Thymus (tissue), 11 donors: Measurements from ENCODE around the gene TUBGCP6. TPM values are rescaled to one million over a fixed set of nuclear protein-coding genes. Genes with fewer than 3 reads are reported as not detected.
A peak's percentile ranks its signal among the peaks of the same experiment; 100 is the strongest.

Source experiments
- DNase-seq, 9 donors: peaks; one replicate each; pipeline ENCODE4 v3.0.0-alpha.2; 2013; ENCODE audit warnings: low spot score in 9 of 9, low read depth in 6 of 9, missing footprints in 1 of 9
- H3K27ac ChIP-seq, 2 donors: one replicate each; pipeline ENCODE4 v1.5.1; 2013; ENCODE audit warnings: control low read depth in 1 of 2, low read depth in 1 of 2, low read length in 1 of 2, mild to moderate bottlenecking in 1 of 2, moderate library complexity in 1 of 2
- H3K27me3 ChIP-seq, 2 donors: one replicate each; pipeline ENCODE4 v1.5.1; 2013; ENCODE audit warnings: low read length in 1 of 2; ENCODE audit not compliant: control insufficient read depth in 2 of 2, insufficient read depth in 1 of 2
- H3K36me3 ChIP-seq, 2 donors: one replicate each; pipeline ENCODE4 v1.5.1; 2013; ENCODE audit warnings: low read length in 1 of 2, mild to moderate bottlenecking in 1 of 2, moderate library complexity in 1 of 2; ENCODE audit not compliant: control insufficient read depth in 2 of 2, insufficient read depth in 2 of 2
- H3K4me1 ChIP-seq, 2 donors: one replicate each; pipeline ENCODE4 v1.5.1; 2013; ENCODE audit warnings: low read length in 2 of 2; ENCODE audit not compliant: control insufficient read depth in 2 of 2, insufficient read depth in 2 of 2
- H3K4me3 ChIP-seq, 2 donors: one replicate each; pipeline ENCODE4 v1.5.1; 2013; ENCODE audit warnings: low read length in 2 of 2, control low read depth in 1 of 2, mild to moderate bottlenecking in 1 of 2
- H3K9me3 ChIP-seq, 2 donors: one replicate each; pipeline ENCODE4 v1.5.1; 2013; ENCODE audit warnings: low read length in 1 of 2, mild to moderate bottlenecking in 1 of 2; ENCODE audit not compliant: control insufficient read depth in 2 of 2, insufficient read depth in 1 of 2
- WGBS: extraction: QIAGEN DNeasy Blood & Tissue Kit; methylation state at CpG from one replicate; pipeline ENCODE4 v1.1.7; 2013; 5-methylcytosine and 5-hydroxymethylcytosine counted together
- polyA plus RNA-seq: library from polyadenylated mRNA; stranded (reverse); fragments of 200-250 nt; gene quantifications from one replicate; pipeline ENCODE4 v1.2.3, GENCODE V29; 2013
- total RNA-seq: library from RNA; stranded (reverse); fragments of 120-200 nt; gene quantifications from one replicate; pipeline ENCODE4 v1.2.4, GENCODE V29; 2013
- donor health status: healthy.

The TUBGCP6 gene
- total and polyA plus RNA-seq, 2 donors = 29.2 to 96.6 TPM

DNA sequence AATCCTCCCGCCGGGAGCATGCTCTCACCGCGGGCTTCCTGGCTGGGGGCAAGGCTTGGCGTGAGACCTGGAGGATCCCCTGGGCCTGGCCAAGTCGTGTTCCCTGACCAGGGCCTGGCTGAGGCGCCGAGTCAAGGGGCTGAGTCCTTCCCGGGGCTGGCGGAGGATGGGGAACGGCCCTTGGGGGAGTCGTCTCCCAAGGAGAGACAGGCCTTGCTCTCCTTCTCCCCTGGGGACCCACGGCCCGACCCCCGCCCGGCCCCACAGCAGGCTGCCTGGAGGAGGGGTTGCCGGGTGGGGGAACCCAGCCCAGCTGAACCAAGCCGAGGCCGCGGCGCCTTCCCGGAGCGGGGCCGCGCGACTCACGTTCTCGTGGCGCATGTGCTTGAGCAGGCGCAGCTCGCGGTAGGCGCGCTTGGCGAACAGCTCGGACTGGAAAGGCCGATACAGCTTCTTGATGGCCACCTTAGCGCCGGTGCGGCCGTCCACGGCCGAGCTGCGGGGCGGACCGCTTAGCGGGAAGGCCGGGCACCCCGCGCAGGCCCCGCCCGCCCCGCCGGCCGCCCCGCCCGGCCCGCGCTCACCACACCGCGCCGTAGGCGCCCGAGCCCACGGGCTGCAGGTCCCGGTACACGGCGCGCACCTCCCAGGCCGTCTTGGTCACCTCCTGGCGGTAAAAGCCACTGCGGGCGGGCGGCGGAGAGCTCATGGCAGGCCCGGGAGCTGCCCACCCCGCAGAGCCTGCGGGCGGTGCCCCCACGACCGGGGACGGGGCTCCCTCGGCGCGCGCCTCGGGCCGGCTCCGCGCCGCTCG is 16.2 kb upstream of the TUBGCP6 start:
- no peak overlapping the region for H3K27ac ChIP-seq
- H3K36me3 ChIP-seq = no peaks in the 10 kb centered on the region
- no peaks in the 10 kb centered on the region for H3K9me3 ChIP-seq
- H3K4me1 ChIP-seq = no peaks in the 10 kb centered on the region
- H3K27me3 ChIP-seq = peaks cover 52 to 77% of the 10 kb centered on the region in 2 donors
- no peak for DNase-seq
- peak overlapping the region in 1 of 2 donors; percentile 37 for H3K4me3 ChIP-seq
- WGBS = 2% methylated on average over 92 of the region's 92 CpGs

DNA sequence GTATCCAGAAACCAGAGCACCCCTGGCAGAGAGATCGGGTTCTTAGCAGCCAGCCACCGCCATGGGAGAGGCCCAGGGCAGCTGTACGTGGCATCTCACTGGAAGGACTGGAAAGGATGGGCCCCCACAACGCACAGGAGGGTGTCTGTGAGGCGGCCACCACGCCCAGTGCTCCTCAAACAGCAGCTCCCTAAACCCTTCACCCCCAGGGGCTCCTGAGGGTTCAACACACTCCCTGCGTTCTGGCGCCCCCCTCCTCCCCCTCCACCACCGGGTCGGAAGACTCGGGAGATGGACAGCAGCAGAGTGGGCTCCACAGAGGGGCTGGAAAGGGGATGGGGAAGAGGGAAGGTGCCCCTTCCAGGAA is 15.6 kb upstream of the TUBGCP6 start:
- Histone ChIP-seq H3K27me3 (peaks cover 52 to 72% of the 10 kb centered on the region in 2 donors), H3K4me1 (no peaks in the 10 kb centered on the region), H3K9me3 (no peaks in the 10 kb centered on the region), H3K4me3 (no peak overlapping the region), H3K36me3 (no peaks in the 10 kb centered on the region), H3K27ac (no peak overlapping the region)
- DNase-seq = no peak
- WGBS = 51% methylated on average over 11 of the region's 11 CpGs

DNA sequence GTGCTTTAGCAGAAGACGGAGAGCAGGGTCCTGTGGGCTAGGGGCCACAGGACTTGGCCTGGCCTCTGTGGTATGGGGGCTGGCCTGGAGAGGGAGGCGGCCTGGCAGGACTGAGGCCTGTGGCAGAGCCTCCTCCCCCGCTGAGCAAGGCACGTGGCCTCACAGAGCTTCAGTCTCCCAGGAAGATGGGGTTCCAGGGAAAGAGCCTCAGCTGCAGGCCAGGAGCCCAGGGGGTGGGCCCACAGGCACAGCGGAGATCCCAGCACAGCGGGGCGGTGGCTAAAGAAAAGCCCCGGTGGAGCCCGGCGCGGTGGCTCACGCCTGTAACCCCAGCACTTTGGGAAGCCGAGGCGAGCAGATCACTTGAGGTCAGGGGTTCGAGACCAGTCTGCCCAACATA is 14.5 kb upstream of the TUBGCP6 start:
- Histone ChIP-seq H3K36me3 (no peaks in the 10 kb centered on the region), H3K27me3 (peaks cover 52 to 61% of the 10 kb centered on the region in 2 donors), H3K4me1 (no peaks in the 10 kb centered on the region), H3K27ac (no peak overlapping the region), H3K9me3 (no peaks in the 10 kb centered on the region), H3K4me3 (no peak overlapping the region)
- 97% methylated on average over 15 of the region's 15 CpGs for WGBS
- no peak for DNase-seq

DNA sequence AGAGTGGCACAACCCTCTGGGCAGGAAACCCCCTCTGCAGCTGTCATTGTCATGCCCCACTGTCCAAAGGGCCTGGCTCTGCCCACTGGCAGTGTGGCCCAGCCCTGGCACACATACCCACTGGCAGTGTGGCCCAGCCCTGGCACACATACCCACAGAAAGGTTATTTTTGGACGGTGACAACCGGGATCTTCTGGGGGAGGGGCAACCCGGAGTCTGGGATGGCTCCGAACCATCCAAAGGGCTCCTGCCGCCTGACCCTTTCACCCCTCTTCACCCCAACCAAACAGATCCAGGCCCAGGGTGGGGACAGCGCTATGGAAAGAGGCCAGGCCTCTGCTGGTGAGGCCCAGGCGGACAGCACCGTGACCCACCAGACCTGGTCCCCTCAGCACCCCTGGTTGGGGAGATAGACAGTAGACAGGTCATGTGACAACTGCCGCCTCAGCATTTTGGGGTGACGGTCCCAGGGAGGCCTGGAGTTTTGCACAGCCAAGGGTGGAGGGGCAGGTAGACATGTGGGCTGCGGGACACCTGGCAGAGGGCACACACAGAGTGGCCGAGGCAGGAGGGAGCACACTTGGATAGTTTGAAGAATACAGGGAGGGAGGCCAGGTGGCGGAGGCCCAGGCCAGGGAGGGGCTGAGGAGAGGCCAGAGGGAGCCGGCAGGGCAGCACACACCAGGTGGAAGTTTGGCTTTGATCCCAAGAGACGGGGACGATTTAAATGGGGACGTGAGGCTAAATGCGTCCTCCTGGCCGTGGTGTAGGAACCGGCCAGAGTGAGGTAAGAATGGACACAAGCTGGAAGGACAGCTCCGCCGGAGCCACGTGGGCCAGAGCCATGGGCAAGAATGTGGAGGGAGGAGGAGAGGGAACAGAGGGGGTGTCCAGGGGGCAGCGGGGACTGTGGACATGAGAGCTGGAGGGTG is 13.8 kb upstream of the TUBGCP6 start:
- Histone ChIP-seq H3K27ac (no peak overlapping the region), H3K9me3 (no peaks in the 10 kb centered on the region), H3K4me1 (no peaks in the 10 kb centered on the region), H3K4me3 (no peak overlapping the region), H3K27me3 (peaks cover 49 to 55% of the 10 kb centered on the region in 2 donors), H3K36me3 (no peaks in the 10 kb centered on the region)
- DNase-seq = no peak
- WGBS = 95% methylated on average over 24 of the region's 24 CpGs

DNA sequence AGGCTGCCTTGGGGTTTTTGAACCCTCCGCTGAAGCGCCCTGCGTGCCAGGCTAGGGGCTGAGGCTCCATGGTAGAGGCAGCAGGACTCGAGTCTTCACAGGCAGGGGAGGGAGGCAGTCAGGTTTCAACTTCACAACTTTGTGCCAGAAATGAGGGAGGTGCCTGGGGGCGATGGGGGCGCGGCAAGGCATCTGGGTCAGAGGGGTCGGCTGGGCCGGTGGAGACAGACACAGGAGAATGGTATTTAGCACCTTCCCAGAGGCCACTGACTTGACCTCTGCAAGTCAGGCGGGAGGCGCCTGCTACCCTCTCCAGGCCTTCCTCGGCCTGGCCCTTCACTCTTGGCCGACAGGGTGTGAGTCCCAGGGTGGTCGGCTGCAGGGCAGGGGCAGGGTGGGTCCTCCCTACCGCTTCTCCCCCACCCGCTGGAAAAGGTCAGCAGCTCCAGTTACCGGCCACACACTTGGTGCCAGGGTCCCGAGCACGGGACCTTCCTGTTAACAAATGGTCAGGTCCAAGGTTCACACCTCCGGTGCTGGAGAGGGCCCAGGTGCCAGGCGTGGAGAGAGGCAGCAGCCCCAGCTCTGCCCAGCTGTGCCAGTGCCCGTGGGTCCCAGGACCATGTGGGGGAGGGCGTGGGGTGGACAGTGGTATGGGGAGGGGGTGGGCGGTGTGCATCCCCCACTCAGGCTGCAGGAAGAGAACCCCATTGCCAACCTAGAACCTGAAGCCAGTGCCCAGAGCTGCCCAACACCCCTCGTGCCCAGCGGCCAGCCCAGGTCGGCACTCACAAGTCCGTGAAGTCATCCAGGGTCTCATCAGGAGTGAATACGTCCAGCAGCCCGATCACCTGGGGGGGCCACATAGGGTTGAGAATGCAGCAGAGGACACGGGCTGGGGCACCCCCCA is 12.9 kb upstream of the TUBGCP6 start:
- H3K27me3 ChIP-seq = peaks cover 40 to 46% of the 10 kb centered on the region in 2 donors

DNA sequence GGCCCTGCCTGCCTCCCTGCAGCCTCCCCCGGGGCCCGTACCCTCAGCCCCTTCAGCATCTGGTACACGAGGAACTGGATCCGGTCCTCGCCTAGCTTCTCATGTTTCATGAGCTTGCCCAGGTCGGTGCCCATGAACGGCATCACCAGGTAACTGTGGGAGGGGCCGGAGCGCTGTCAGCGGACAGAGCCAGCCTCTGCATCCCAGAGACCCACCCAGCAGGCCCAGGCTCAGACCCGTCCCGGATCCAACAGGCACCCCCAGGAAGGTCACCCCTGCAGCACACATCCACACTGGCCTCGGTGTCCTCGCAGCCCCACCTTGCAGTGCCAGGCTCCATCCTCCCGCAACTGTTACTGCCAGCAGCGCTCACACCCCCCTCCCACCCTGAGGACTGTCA is 12.2 kb upstream of the TUBGCP6 start:
- Histone ChIP-seq H3K27ac (no peak overlapping the region), H3K36me3 (no peaks in the 10 kb centered on the region), H3K9me3 (no peaks in the 10 kb centered on the region), H3K4me3 (no peak overlapping the region), H3K4me1 (no peaks in the 10 kb centered on the region), H3K27me3 (peaks cover 33 to 39% of the 10 kb centered on the region in 2 donors)
- WGBS = 96% methylated on average over 16 of the region's 16 CpGs
- DNase-seq = no peak

More for the DNA sequence above, 12.9 kb upstream of the TUBGCP6 start:
- Histone ChIP-seq H3K36me3 (no peaks in the 10 kb centered on the region), H3K4me3 (no peak overlapping the region), H3K27ac (no peak overlapping the region), H3K4me1 (no peaks in the 10 kb centered on the region), H3K9me3 (no peaks in the 10 kb centered on the region)
- WGBS = 90% methylated on average over 31 of the region's 31 CpGs
- no peak for DNase-seq

DNA sequence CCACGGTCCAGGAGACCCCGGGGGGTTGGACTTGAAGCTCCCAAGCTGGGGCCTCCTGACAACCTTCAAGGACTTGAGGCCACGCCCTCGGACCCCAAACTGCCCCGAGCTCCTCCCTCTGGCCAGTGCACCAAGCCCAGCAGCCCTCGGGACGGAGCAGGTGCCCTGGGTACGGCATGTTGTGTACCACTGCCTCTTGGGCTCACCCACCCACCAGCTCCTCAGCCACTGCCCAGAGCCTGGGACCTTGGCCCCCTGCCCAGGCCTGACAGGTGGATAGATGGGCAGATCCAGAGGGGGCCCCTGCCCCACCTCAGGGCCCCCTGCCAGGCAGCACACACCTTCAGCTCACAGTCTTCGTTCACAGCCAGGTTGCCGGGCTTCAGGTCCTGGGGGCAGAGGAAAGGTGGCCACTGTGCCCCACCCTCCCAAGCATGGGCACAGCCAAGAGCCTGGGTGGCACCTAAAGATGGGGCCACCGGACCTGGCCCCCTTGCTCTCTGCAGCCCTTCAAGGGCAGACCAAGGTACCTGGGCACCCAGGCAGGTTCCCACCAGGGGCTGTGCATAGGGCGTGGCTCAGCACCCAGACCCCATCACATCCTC is 11.5 kb upstream of the TUBGCP6 start:
- H3K4me3 ChIP-seq = no peak overlapping the region
- peaks cover 0 to 4% of the 10 kb centered on the region in 2 donors for H3K4me1 ChIP-seq
- H3K36me3 ChIP-seq = no peaks in the 10 kb centered on the region
- H3K9me3 ChIP-seq = no peaks in the 10 kb centered on the region
- DNase-seq = no peak
- WGBS = 94% methylated on average over 12 of the region's 12 CpGs
- H3K27ac ChIP-seq = no peak overlapping the region
- peaks cover 27 to 35% of the 10 kb centered on the region in 2 donors for H3K27me3 ChIP-seq

DNA sequence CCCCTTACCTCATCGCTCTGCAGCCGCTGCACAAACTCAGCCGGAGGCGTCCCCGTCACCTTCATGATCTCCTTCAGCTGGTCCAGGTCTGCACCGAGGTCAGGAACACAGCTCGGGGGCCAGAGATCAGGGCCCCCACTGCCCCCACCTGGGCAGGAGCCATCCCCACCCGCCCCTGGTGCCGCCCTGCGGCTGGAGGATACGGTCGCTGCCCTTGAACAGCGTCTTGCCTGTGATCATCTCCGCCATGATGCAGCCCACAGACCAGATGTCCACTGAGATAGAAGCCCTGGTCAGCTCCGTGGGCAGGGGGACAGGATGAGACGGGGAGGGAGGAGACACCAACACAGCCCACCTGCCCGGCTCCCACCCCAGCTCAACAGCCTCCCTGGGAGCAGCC is 10.8 kb upstream of the TUBGCP6 start:
- peaks cover 19 to 28% of the 10 kb centered on the region in 2 donors for H3K27me3 ChIP-seq
- no peak for DNase-seq
- no peaks in the 10 kb centered on the region for H3K9me3 ChIP-seq
- H3K4me1 ChIP-seq = peaks cover 0 to 6% of the 10 kb centered on the region in 2 donors
- WGBS = 97% methylated on average over 17 of the region's 17 CpGs
- H3K4me3 ChIP-seq = no peak overlapping the region
- H3K27ac ChIP-seq = no peak overlapping the region
- H3K36me3 ChIP-seq = no peaks in the 10 kb centered on the region
